ENCODE data around the gene HSPA4L.
A peak's percentile ranks its signal among the peaks of the same experiment; 100 is the strongest.

HSPA4L gene

DNA sequence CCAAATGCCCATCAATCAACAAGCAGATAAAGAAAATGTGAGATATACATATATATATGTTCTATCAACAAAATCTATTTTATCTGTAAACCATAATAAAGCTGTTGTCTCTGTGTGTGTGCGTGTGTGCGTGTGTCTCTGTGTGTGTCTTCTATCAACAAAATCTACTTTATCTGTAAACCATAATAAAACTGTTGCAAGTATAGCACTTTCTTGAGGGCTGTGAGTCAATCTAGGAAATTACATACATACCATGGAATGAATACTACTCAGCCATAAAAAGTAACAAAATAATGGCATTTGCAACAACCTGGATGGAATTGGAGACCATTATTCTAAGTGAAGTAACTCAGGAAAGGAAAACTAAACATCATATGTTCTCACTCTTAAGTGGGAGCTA lies 86.1 kb downstream of the HSPA4L start:
- no peak overlapping the region for H2BK12ac ChIP-seq (ENCODE audit: low read length in 2 of 2)
- no peaks in the 10 kb centered on the region for H3K36me3 ChIP-seq (ENCODE audit: control insufficient read depth in 1 of 2, insufficient read depth in 2 of 2, low read depth in 1 of 2, low read length in 2 of 2)
- H2BK15ac ChIP-seq (ENCODE audit: low read depth, poor library complexity, severe bottlenecking): no peak overlapping the region
- no peak overlapping the region for H3K27ac ChIP-seq (ENCODE audit: low read length, poor library complexity, severe bottlenecking)
- H3K79me1 ChIP-seq (replicated peaks; ENCODE audit: low read length, poor library complexity, severe bottlenecking): peaks cover 8% of the 10 kb centered on the region
- no peak overlapping the region for H2BK120ac ChIP-seq (ENCODE audit: low read depth, low read length)
- H3K9ac ChIP-seq (ENCODE audit: low read length): no peak overlapping the region
- WGBS: no CpG with 5 or more reads among the region's 2 CpGs
- peak; percentile 73 for DNase-seq
- no peak overlapping the region for H3K4me3 ChIP-seq (ENCODE audit: insufficient read depth in 1 of 2, low read depth in 1 of 2, low read length in 2 of 2)
- H4K91ac ChIP-seq (ENCODE audit: low read length): no peak overlapping the region
- no peak overlapping the region for H2BK5ac ChIP-seq (ENCODE audit: low read depth, low read length, poor library complexity, severe bottlenecking)
- H3K4me2 ChIP-seq (ENCODE audit: low read length, poor library complexity, severe bottlenecking): no peak overlapping the region
- H3K23ac ChIP-seq (ENCODE audit: low read length in 2 of 2): no peak overlapping the region
- no peak overlapping the region for H3K4ac ChIP-seq (ENCODE audit: low read depth in 1 of 2, low read length in 2 of 2)
- no peaks in the 10 kb centered on the region for H3K9me3 ChIP-seq (ENCODE audit: control insufficient read depth, low read length)
- H3K14ac ChIP-seq (ENCODE audit: low read length in 2 of 2): no peak overlapping the region
- no peaks in the 10 kb centered on the region for H3K4me1 ChIP-seq (ENCODE audit: control insufficient read depth, insufficient read depth, low read depth, low read length)
- H3K27me3 ChIP-seq (ENCODE audit: control insufficient read depth in 1 of 2, insufficient read depth in 1 of 2, low read length in 2 of 2): no peaks in the 10 kb centered on the region
- no peak overlapping the region for H2AK5ac ChIP-seq (ENCODE audit: low read length, severe bottlenecking)
- H2AFZ ChIP-seq (ENCODE audit: low read depth, low read length): no peak overlapping the region
- H3K18ac ChIP-seq (ENCODE audit: low read depth in 1 of 2, low read length in 2 of 2): no peak overlapping the region
- H4K8ac ChIP-seq (ENCODE audit: low read length): no peak overlapping the region

GRCh38 chr4:127870281-127870680 lies 88.2 kb downstream of the HSPA4L start:
- peak overlapping the region; percentile 34 for H3K9ac ChIP-seq (ENCODE audit: low read length)
- no peak overlapping the region for H2AFZ ChIP-seq (ENCODE audit: low read depth, low read length)
- no peak overlapping the region for H3K23ac ChIP-seq (ENCODE audit: low read length in 2 of 2)
- H3K27ac ChIP-seq (ENCODE audit: low read length, poor library complexity, severe bottlenecking): no peak overlapping the region
- H2AK5ac ChIP-seq (ENCODE audit: low read length, severe bottlenecking): no peak overlapping the region
- no peak overlapping the region for H3K4ac ChIP-seq (ENCODE audit: low read depth in 1 of 2, low read length in 2 of 2)
- H2BK120ac ChIP-seq (ENCODE audit: low read depth, low read length): no peak overlapping the region
- no peaks in the 10 kb centered on the region for H3K9me3 ChIP-seq (ENCODE audit: control insufficient read depth, low read length)
- no peaks in the 10 kb centered on the region for H3K4me1 ChIP-seq (ENCODE audit: control insufficient read depth, insufficient read depth, low read depth, low read length)
- no peak overlapping the region for H3K4me3 ChIP-seq (ENCODE audit: insufficient read depth in 1 of 2, low read depth in 1 of 2, low read length in 2 of 2)
- no peak overlapping the region for H2BK5ac ChIP-seq (ENCODE audit: low read depth, low read length, poor library complexity, severe bottlenecking)
- no peaks in the 10 kb centered on the region for H3K36me3 ChIP-seq (ENCODE audit: control insufficient read depth in 1 of 2, insufficient read depth in 2 of 2, low read depth in 1 of 2, low read length in 2 of 2)
- H3K79me1 ChIP-seq (replicated peaks; ENCODE audit: low read length, poor library complexity, severe bottlenecking): peaks cover 10% of the 10 kb centered on the region
- no peak overlapping the region for H4K91ac ChIP-seq (ENCODE audit: low read length)
- H3K14ac ChIP-seq (ENCODE audit: low read length in 2 of 2): no peak overlapping the region
- no peak overlapping the region for H3K4me2 ChIP-seq (ENCODE audit: low read length, poor library complexity, severe bottlenecking)
- H4K8ac ChIP-seq (ENCODE audit: low read length): no peak overlapping the region
- no peaks in the 10 kb centered on the region for H3K27me3 ChIP-seq (ENCODE audit: control insufficient read depth in 1 of 2, insufficient read depth in 1 of 2, low read length in 2 of 2)
- no peak overlapping the region for H3K18ac ChIP-seq (ENCODE audit: low read depth in 1 of 2, low read length in 2 of 2)
- no peak overlapping the region for H2BK12ac ChIP-seq (ENCODE audit: low read length in 2 of 2)
- DNase-seq: no peak
- H2BK15ac ChIP-seq (ENCODE audit: low read depth, poor library complexity, severe bottlenecking): no peak overlapping the region

- Histone ChIP-seq H3K18ac (ENCODE audit: low read depth in 1 of 2, low read length in 2 of 2) (no peak overlapping the region), H2AK5ac (ENCODE audit: low read length, severe bottlenecking) (no peak overlapping the region), H3K14ac (ENCODE audit: low read length in 2 of 2) (no peak overlapping the region), H3K36me3 (ENCODE audit: control insufficient read depth in 1 of 2, insufficient read depth in 2 of 2, low read depth in 1 of 2, low read length in 2 of 2) (peaks cover 0 to under 1% of the 10 kb centered on the region in 2 experiments), H3K4ac (ENCODE audit: low read depth in 1 of 2, low read length in 2 of 2) (no peak overlapping the region), H4K91ac (ENCODE audit: low read length) (no peak overlapping the region), H2BK15ac (ENCODE audit: low read depth, poor library complexity, severe bottlenecking) (no peak overlapping the region), H3K27me3 (ENCODE audit: control insufficient read depth in 1 of 2, insufficient read depth in 1 of 2, low read length in 2 of 2) (no peaks in the 10 kb centered on the region), H3K79me1 (replicated peaks; ENCODE audit: low read length, poor library complexity, severe bottlenecking) (peaks cover 10% of the 10 kb centered on the region), H3K4me2 (ENCODE audit: low read length, poor library complexity, severe bottlenecking) (no peak overlapping the region), H3K9ac (ENCODE audit: low read length) (peak overlapping the region; percentile 34), H3K23ac (ENCODE audit: low read length in 2 of 2) (no peak overlapping the region), H4K8ac (ENCODE audit: low read length) (no peak overlapping the region), H3K27ac (ENCODE audit: low read length, poor library complexity, severe bottlenecking) (no peak overlapping the region), H2BK5ac (ENCODE audit: low read depth, low read length, poor library complexity, severe bottlenecking) (no peak overlapping the region), H2BK12ac (ENCODE audit: low read length in 2 of 2) (no peak overlapping the region), H3K9me3 (ENCODE audit: control insufficient read depth, low read length) (no peaks in the 10 kb centered on the region), H2AFZ (ENCODE audit: low read depth, low read length) (no peak overlapping the region), H3K4me3 (ENCODE audit: insufficient read depth in 1 of 2, low read depth in 1 of 2, low read length in 2 of 2) (peak overlapping the region in 1 of 2 experiments; percentile 48), H3K4me1 (ENCODE audit: control insufficient read depth, insufficient read depth, low read depth, low read length) (no peaks in the 10 kb centered on the region), H2BK120ac (ENCODE audit: low read depth, low read length) (no peak overlapping the region)
- DNase-seq: peak; percentile 89
- WGBS: 58% methylated on average over 3 of the region's 3 CpGs
Measured at GRCh38 chr4:127870688-127871087, 88.6 kb downstream of the HSPA4L start.

DNA sequence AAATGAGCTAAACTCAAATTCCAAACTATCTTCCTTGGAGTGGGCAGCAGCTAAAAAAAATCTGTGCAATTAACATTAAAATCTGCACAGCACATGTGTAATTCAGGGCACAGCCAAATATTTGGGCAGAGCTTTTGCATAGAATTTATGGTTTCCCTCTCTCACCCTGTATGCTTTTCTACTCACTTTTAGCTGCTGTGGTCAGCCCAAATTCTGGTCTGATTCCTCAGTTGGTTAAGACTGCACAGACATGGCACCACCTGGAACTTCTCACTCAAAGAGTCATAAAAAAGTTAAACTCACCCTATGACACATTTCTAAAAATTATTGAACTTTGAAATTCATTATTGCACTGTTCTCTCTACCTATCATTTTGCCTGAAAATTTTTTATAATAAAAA lies 93.7 kb downstream of the HSPA4L start:
- Histone ChIP-seq H3K27me3 (ENCODE audit: control insufficient read depth in 1 of 2, insufficient read depth in 1 of 2, low read length in 2 of 2) (no peaks in the 10 kb centered on the region), H2AFZ (ENCODE audit: low read depth, low read length) (no peak overlapping the region), H3K79me1 (replicated peaks; ENCODE audit: low read length, poor library complexity, severe bottlenecking) (peaks cover 11% of the 10 kb centered on the region), H3K36me3 (ENCODE audit: control insufficient read depth in 1 of 2, insufficient read depth in 2 of 2, low read depth in 1 of 2, low read length in 2 of 2) (peaks cover 0 to 3% of the 10 kb centered on the region in 2 experiments), H3K9ac (ENCODE audit: low read length) (no peak overlapping the region), H3K4me2 (ENCODE audit: low read length, poor library complexity, severe bottlenecking) (no peak overlapping the region), H2BK15ac (ENCODE audit: low read depth, poor library complexity, severe bottlenecking) (no peak overlapping the region), H3K9me3 (ENCODE audit: control insufficient read depth, low read length) (no peaks in the 10 kb centered on the region), H2AK5ac (ENCODE audit: low read length, severe bottlenecking) (no peak overlapping the region), H3K18ac (ENCODE audit: low read depth in 1 of 2, low read length in 2 of 2) (no peak overlapping the region), H3K23ac (ENCODE audit: low read length in 2 of 2) (no peak overlapping the region), H3K4me3 (ENCODE audit: insufficient read depth in 1 of 2, low read depth in 1 of 2, low read length in 2 of 2) (no peak overlapping the region), H3K14ac (ENCODE audit: low read length in 2 of 2) (no peak overlapping the region), H2BK12ac (ENCODE audit: low read length in 2 of 2) (no peak overlapping the region), H3K4me1 (ENCODE audit: control insufficient read depth, insufficient read depth, low read depth, low read length) (peaks cover 3% of the 10 kb centered on the region), H4K91ac (ENCODE audit: low read length) (no peak overlapping the region), H4K8ac (ENCODE audit: low read length) (no peak overlapping the region), H3K27ac (ENCODE audit: low read length, poor library complexity, severe bottlenecking) (no peak overlapping the region), H2BK120ac (ENCODE audit: low read depth, low read length) (no peak overlapping the region), H3K4ac (ENCODE audit: low read depth in 1 of 2, low read length in 2 of 2) (no peak overlapping the region), H2BK5ac (ENCODE audit: low read depth, low read length, poor library complexity, severe bottlenecking) (no peak overlapping the region)
- DNase-seq: no peak
